ENCODE data around the gene NCOA6. TPM values are rescaled to one million over a fixed set of nuclear protein-coding genes. Genes with fewer than 3 reads are reported as not detected.

The NCOA6 gene
- total RNA-seq, 2 experiments from 2014 or later, result 8.8 to 24.4 TPM

Small RNAs within 50 kb of the gene (small RNA-seq; reads per million reads assigned to genes)
- gene AL118520.1, result not detected

Other genes starting within 250 kb of the NCOA6 start
- gene PIGU, start 148.6 kb downstream of the NCOA6 start, total RNA-seq (2014; rRNA removed; shearing (Covaris generic)), result 14.5 and 16.6 TPM in 2 replicates
- 27.7 and 27.9 TPM in 2 replicates for gene PIGU, start 148.6 kb downstream of the NCOA6 start, total RNA-seq (2022)
- gene TP53INP2, start 121.3 kb downstream of the NCOA6 start, total RNA-seq (2014; rRNA removed; shearing (Covaris generic)), result 0.73 and 0.82 TPM in 2 replicates
- gene TP53INP2, start 121.3 kb downstream of the NCOA6 start, total RNA-seq (2022), result 6.4 and 7.9 TPM in 2 replicates
- 1.5 and 2.7 TPM in 2 replicates for gene GGT7, start 47.2 kb upstream of the NCOA6 start, total RNA-seq (2014; rRNA removed; shearing (Covaris generic))
- 0.98 and 1.8 TPM in 2 replicates for gene GGT7, start 47.2 kb upstream of the NCOA6 start, total RNA-seq (2022)
- 21.0 and 21.4 TPM in 2 replicates for gene ACSS2, start 51.0 kb upstream of the NCOA6 start, total RNA-seq (2014; rRNA removed; shearing (Covaris generic))
- gene ACSS2, start 51.0 kb upstream of the NCOA6 start, total RNA-seq (2022), result 18.2 and 19.9 TPM in 2 replicates
- 91.4 and 105 TPM in 2 replicates for gene GSS, start 130.2 kb upstream of the NCOA6 start, total RNA-seq (2014; rRNA removed; shearing (Covaris generic))
- 78.7 and 103 TPM in 2 replicates for gene GSS, start 130.2 kb upstream of the NCOA6 start, total RNA-seq (2022)
- gene MYH7B, start 130.2 kb upstream of the NCOA6 start, total RNA-seq (2014; rRNA removed; shearing (Covaris generic)), result 0.08 and 0.79 TPM in 2 replicates
- 0.63 and 0.70 TPM in 2 replicates for gene MYH7B, start 130.2 kb upstream of the NCOA6 start, total RNA-seq (2022)

Data from OCI-LY7 (cell line).